IMR-90 (cell line): ENCODE data around the gene SCN1B.

Source experiments
- BHLHE40 ChIP-seq: fragments of 150-350 bp; IDR thresholded peaks from 2 replicates; pipeline ENCODE4 v1.6.1; 2016; ENCODE audit warnings: mild to moderate bottlenecking, low read depth, low read length
- CEBPB ChIP-seq: IDR thresholded peaks from 2 replicates; pipeline ENCODE4 v1.6.1; 2012; ENCODE audit warnings: low read depth, low read length, improper control_type of control experiment
- CTCF ChIP-seq: conservative IDR thresholded peaks from 2 replicates; pipeline ENCODE4 v1.5.1; 2012; ENCODE audit warnings: mild to moderate bottlenecking, low read depth, low read length, improper control_type of control experiment
- ELK1 ChIP-seq: fragments of 150-350 bp; IDR thresholded peaks from 2 replicates; pipeline ENCODE4 v1.6.1; 2016; ENCODE audit warnings: low read depth, mild to moderate bottlenecking, low read length, moderate library complexity, borderline replicate concordance
- FOS ChIP-seq: fragments of 150-350 bp; IDR thresholded peaks from 2 replicates; pipeline ENCODE4 v1.6.1; 2016; ENCODE audit warnings: low read depth, low read length
- MAFK ChIP-seq: IDR thresholded peaks from 2 replicates; pipeline ENCODE4 v1.6.1; 2012; ENCODE audit warnings: low read depth, low read length, improper control_type of control experiment
- MAZ ChIP-seq: IDR thresholded peaks from 2 replicates; pipeline ENCODE4 v1.6.1; 2012; ENCODE audit warnings: low read depth, mild to moderate bottlenecking, low read length, improper control_type of control experiment, moderate library complexity, borderline replicate concordance
- MXI1 ChIP-seq: IDR thresholded peaks from 2 replicates; pipeline ENCODE4 v1.6.1; 2012; ENCODE audit warnings: low read depth, mild to moderate bottlenecking, low read length, moderate library complexity, borderline replicate concordance
- NFE2L2 ChIP-seq: fragments of 150-350 bp; IDR thresholded peaks from 2 replicates; pipeline ENCODE4 v1.6.1; 2016; ENCODE audit warnings: low read depth, mild to moderate bottlenecking, low read length
- POLR2A ChIP-seq: IDR thresholded peaks from 2 replicates; pipeline ENCODE4 v1.6.1; 2012; ENCODE audit warnings: mild to moderate bottlenecking, low read depth, low read length
- RAD21 ChIP-seq: IDR thresholded peaks from 2 replicates; pipeline ENCODE4 v1.6.1; 2012; ENCODE audit warnings: low read length, improper control_type of control experiment
- RFX5 ChIP-seq: IDR thresholded peaks from 2 replicates; pipeline ENCODE4 v1.8.0; 2012; ENCODE audit warnings: low read depth, mild to moderate bottlenecking, low read length, moderate library complexity
- SMC3 ChIP-seq: fragments of 150-350 bp; IDR thresholded peaks from 2 replicates; pipeline ENCODE4 v1.6.1; 2016; ENCODE audit warnings: low read depth, mild to moderate bottlenecking, antibody characterized with exemption, low read length, moderate library complexity

DNA sequence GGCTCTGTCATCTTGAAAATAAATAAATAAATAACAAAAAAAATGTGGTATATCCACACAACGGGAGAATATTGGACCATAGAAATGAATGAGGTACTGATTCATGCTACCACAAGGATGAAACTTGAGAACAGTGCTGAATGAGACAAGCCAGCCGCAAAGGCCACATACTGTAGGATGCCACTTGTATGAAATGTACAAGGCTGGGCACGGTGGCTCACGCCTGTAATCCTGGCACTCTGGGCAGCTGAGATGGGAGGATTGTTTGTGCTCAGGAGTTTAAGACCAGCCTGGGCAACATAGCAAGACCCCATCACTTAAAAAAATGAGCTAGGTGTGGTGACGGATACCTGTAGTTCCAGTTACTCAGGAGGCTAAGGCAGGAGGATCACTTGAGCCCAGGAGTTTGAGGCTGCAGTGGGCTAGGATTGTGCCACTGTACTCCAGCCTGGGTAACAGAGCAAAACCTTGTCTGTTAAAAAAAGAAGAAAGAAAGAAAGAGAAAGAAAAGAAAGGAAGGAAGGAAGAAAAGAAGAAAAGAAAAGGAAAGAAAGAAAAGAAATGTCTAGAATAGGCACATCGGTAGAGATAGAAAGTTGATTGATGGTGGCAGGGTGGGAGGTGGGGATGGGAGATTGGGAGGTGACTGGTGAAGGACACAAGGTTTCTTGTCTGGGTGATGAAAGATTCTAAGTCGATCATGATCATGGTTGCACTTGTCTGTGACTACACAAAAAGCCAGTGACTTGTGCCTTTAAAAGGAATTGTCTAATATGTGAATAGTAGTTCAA, 31.5 kb downstream of the SCN1B start:
- no peak for TF ChIP-seq CTCF
- no peak for TF ChIP-seq POLR2A
- no peak for TF ChIP-seq RFX5
- TF ChIP-seq ELK1: no peak
- TF ChIP-seq MAZ: no peak
- TF ChIP-seq SMC3: no peak
- no peak for TF ChIP-seq RAD21
- TF ChIP-seq NFE2L2: no peak
- no peak for TF ChIP-seq BHLHE40
- no peak for TF ChIP-seq CEBPB
- TF ChIP-seq FOS: no peak
- no peak for TF ChIP-seq MAFK
- no peak for TF ChIP-seq MXI1
